GM10266 (cell line): ENCODE measurements around the gene SMC3.

Source experiments
- DNase-seq: peaks from one replicate; pipeline ENCODE4 v3.0.0; 2012; ENCODE audit errors: extremely low spot score
- CTCF ChIP-seq: IDR thresholded peaks from 2 replicates; pipeline ENCODE4 v1.5.1; 2012; ENCODE audit warnings: mild to moderate bottlenecking, low read depth; ENCODE audit not compliant: control insufficient read depth, insufficient read depth; ENCODE audit errors: missing control alignments

The SMC3 gene

GRCh38 chr10:110569122-110569521 is 1.6 kb downstream of the SMC3 start:
- DNase-seq, result no peak
- no peak for TF ChIP-seq CTCF

GRCh38 chr10:110569736-110570135 is 2.2 kb downstream of the SMC3 start:
- TF ChIP-seq CTCF, result no peak
- DNase-seq, result no peak

- no peak for TF ChIP-seq CTCF
- no peak for DNase-seq
These were observed 3.7 kb downstream of the SMC3 start for GRCh38 chr10:110571093-110571743.

GRCh38 chr10:110572862-110573261 is 5.4 kb downstream of the SMC3 start:
- no peak for DNase-seq

GRCh38 chr10:110574420-110574819 is 6.9 kb downstream of the SMC3 start:
- no peak for TF ChIP-seq CTCF
- no peak for DNase-seq

More at GRCh38 chr10:110572862-110573261, 5.4 kb downstream of the SMC3 start:
- no peak for TF ChIP-seq CTCF

GRCh38 chr10:110576220-110576619 is 8.7 kb downstream of the SMC3 start:
- no peak for TF ChIP-seq CTCF
- DNase-seq, result no peak

- no peak for DNase-seq
- no peak for TF ChIP-seq CTCF
These were observed 9.6 kb downstream of the SMC3 start for GRCh38 chr10:110577056-110577455.
